ENCODE results near the gene FHIT. TPM values are rescaled to one million over a fixed set of nuclear protein-coding genes. Genes with fewer than 3 reads are reported as not detected.

Gene FHIT
- total and polyA plus RNA-seq, 4 donors = 2.1 to 14.7 (median 6.6) TPM

GRCh38 chr3:60652829-60653228 is 598.4 kb downstream of the FHIT start (continued):
- no peak for TF ChIP-seq ZBTB33 (IDR thresholded peaks at IDR 0.05)
- TF ChIP-seq FOXA2 (IDR thresholded peaks at IDR 0.05) = no peak
- TF ChIP-seq, protein P1, sequence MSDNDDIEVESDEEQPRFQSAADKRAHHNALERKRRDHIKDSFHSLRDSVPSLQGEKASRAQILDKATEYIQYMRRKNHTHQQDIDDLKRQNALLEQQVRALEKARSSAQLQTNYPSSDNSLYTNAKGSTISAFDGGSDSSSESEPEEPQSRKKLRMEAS (IDR thresholded peaks at IDR 0.05) = no peak
- no peak for TF ChIP-seq GABPA (IDR thresholded peaks at IDR 0.05 in 1 of 2, conservative IDR thresholded peaks at IDR 0.05 in 1 of 2)
- no peak for TF ChIP-seq TAF1 (conservative IDR thresholded peaks at IDR 0.05)
- no peak for TF ChIP-seq RAD21 (IDR thresholded peaks at IDR 0.05)
- TF ChIP-seq YY1 (IDR thresholded peaks at IDR 0.05) = no peak
- TF ChIP-seq FOXA1 (IDR thresholded peaks at IDR 0.05) = no peak
- TF ChIP-seq NR2F2 (IDR thresholded peaks at IDR 0.05) = no peak

GRCh38 chr3:60651799-60652198 is 599.5 kb downstream of the FHIT start:
- Histone ChIP-seq H3K27ac (ENCODE audit: low read depth in 1 of 2, low read length in 2 of 2) (no peak overlapping the region), H3K4me3 (ENCODE audit: low read depth in 1 of 3, low read length in 3 of 3) (no peak overlapping the region), H3K4me1 (ENCODE audit: control insufficient read depth in 4 of 4, insufficient read depth in 4 of 4, low read length in 3 of 4) (no peaks in the 10 kb centered on the region), H3K9me3 (ENCODE audit: control insufficient read depth in 4 of 4, low read length in 3 of 4) (no peaks in the 10 kb centered on the region), H3K36me3 (ENCODE audit: control insufficient read depth in 4 of 4, insufficient read depth in 3 of 4, low read depth in 1 of 4, low read length in 3 of 4) (no peaks in the 10 kb centered on the region), H3K9ac (ENCODE audit: low read depth in 1 of 2, low read length in 2 of 2) (no peak overlapping the region), H3K27me3 (ENCODE audit: control insufficient read depth in 4 of 4, insufficient read depth in 4 of 4, low read length in 3 of 4) (no peaks in the 10 kb centered on the region)
- TF ChIP-seq JUND (IDR thresholded peaks at IDR 0.05) (no peak), FOXA2 (IDR thresholded peaks at IDR 0.05) (no peak), ZBTB33 (IDR thresholded peaks at IDR 0.05) (no peak), CTCF (IDR thresholded peaks at IDR 0.05; ENCODE audit: low read depth, low read length, missing input control) (no peak), REST (IDR thresholded peaks at IDR 0.05) (no peak), EGR1 (IDR thresholded peaks at IDR 0.05; ENCODE audit: low read depth in 2 of 2) (no peak), FOXA1 (IDR thresholded peaks at IDR 0.05) (no peak), GABPA (IDR thresholded peaks at IDR 0.05 in 1 of 2, conservative IDR thresholded peaks at IDR 0.05 in 1 of 2) (no peak), RAD21 (IDR thresholded peaks at IDR 0.05) (no peak), TAF1 (conservative IDR thresholded peaks at IDR 0.05) (no peak)
- DNase-seq (ENCODE audit: low spot score) = no peak
- WGBS = 71% methylated on average over 3 of the region's 3 CpGs

Measured in liver (tissue), 9 donors.